LHCN-M2 (cell line): ENCODE measurements around the gene CNGA2. TPM values are rescaled to one million over a fixed set of nuclear protein-coding genes. Genes with fewer than 3 reads are reported as not detected.

Source experiments
- DNase-seq: peaks from one replicate; pipeline ENCODE4 v3.0.0-alpha.2; 2012; ENCODE audit warnings: low read depth
- total RNA-seq: library from RNA; depleted of rRNA; stranded (reverse); fragments of >200 nt; gene quantifications from 2 replicates; pipeline ENCODE4 v1.2.3, GENCODE V29; 2014

The CNGA2 gene
- total RNA-seq, 1 experiment from 2014 or later: not detected

DNA sequence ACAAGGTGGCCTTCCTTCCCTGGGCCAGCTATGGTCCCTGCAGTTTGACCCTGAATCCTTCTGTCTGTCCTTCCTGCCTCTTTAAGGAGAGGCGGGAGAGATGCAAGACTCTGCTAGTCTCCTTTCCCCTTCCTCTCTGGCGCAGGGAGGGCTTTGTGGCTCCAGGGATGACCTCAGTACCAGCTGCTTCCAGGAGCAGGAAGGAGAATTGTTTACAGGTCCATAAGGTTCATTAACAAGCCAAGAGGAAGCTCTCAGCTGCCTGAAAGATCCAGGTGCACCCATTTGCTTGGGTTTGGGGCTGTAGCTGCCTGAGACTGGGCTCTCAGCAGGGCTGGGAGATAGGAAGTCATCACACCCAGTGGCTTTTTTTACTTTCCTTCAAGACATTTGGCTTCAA is 22.8 kb upstream of the CNGA2 start:
- DNase-seq: no peak

GRCh38 chrX:151712253-151712652 is 22.3 kb upstream of the CNGA2 start:
- DNase-seq: no peak

GRCh38 chrX:151713849-151714248 is 20.7 kb upstream of the CNGA2 start:
- DNase-seq: no peak

GRCh38 chrX:151714362-151714761 is 20.2 kb upstream of the CNGA2 start:
- DNase-seq: no peak

- no peak for DNase-seq
Observed at GRCh38 chrX:151715752-151716151, 18.8 kb upstream of the CNGA2 start, which contains the start of gene FATE1. Gene FATE1 (plus strand): TSS chrX:151716035. CDS start chrX:151716120, 85 bp downstream.

DNA sequence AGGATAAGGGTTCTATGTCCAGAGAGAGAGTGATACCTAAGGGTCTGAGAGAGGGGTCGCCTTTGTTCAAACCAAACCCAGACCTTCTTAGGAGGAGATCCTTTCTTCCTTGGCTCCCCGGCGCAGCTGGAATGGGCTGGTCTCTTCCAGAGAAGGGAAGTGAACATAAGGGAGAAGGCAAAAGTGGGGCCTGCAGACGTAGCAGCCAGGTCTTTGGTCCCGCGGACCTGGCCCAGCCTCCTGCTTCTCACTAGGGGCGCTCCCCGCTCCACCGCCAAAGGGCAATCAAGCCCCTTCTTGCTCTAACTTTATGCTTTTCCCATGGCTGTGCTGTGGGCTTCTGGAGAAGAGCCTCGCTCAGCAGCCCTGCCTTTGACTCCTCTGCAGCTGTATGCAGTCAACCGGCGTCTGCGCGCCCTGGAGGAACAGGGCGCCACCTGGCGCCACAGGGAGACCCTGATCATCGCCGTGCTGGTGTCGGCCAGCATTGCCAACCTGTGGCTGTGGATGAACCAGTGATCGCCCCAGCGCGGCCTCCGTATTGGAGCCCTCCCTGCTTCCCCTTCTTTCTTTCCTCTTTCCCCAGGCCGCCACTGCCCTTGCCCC is 12.2 kb upstream of the CNGA2 start:
- no peak for DNase-seq

DNA sequence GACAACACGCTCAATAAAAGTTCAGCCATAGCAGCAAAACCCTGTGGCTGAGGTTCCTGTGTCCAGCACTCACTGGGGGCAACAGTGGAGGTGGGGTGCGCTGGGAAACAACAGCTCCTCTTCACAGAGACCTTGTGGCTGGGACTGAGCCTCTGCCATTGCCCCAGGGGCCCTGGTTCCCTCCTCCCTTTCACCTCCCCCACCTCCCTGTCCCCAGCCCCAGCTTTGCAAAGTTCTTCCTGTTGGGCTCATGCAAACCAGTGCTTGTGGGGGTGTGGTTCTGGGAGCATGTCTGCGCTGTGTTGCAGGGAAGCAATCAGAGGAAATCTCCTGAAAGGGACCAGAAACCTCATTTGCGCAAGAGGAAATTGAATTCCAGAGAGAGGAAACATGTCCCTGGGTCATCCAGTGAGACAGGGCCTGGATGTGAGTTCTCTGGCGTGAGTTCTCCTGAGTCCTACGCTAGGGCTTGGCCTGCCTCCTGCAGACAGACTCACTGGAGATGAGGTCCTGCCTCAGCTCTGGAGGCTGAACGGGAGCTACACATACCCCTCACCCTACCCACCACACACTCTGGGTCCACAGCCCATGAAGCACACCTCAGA is 11.3 kb upstream of the CNGA2 start:
- DNase-seq: no peak

- DNase-seq: no peak
Observed at GRCh38 chrX:151724563-151725337, 9.8 kb upstream of the CNGA2 start.

GRCh38 chrX:151725338-151725614 is 9.3 kb upstream of the CNGA2 start:
- no peak for DNase-seq

GRCh38 chrX:151726751-151727150 is 7.8 kb upstream of the CNGA2 start:
- no peak for DNase-seq

- no peak for DNase-seq
Observed at GRCh38 chrX:151727346-151727745, 7.2 kb upstream of the CNGA2 start.

GRCh38 chrX:151729056-151729725 is 5.4 kb upstream of the CNGA2 start:
- no peak for DNase-seq

GRCh38 chrX:151735219-151735618 is 673 bp downstream of the CNGA2 start:
- no peak for DNase-seq

DNA sequence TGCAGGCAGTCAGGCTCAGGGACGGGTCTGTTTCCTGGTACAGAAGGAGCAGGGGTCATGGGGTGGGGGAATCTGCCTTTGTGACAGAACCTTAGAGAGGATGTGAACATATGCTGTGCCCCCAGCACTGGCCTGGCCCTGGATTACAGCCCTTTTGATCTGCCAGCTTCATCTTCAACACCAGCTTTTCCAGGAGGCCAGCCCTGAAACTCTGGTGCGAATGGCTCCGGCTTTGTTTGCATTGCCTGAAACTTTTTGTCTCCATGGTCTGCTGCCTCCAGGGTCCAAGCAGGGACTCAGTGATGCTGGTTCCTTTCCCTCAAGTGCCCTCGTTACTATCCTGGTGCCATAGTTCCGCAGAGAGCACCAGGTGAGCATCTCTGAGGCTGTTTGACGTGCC is 2.1 kb downstream of the CNGA2 start:
- DNase-seq: no peak

DNA sequence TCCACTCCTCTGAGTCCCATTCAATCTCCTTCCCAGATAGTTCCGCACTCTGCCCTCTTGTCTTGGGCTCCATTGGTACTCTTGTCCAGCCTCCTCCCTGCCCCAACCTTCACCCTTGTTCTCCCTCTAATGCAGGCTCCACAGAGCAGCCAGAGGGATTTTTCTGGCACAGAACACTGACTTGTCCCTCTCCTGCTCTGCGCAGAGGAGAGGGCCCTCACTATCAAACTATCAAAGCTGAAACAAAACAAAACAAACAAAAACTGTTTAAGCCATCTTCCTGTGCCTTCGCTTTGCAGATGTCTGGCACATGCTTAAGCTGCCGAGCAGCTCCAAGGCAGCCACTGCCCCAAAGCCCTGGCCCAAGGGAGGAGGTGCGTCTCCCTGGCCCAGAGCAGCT is 2.9 kb downstream of the CNGA2 start:
- no peak for DNase-seq

DNA sequence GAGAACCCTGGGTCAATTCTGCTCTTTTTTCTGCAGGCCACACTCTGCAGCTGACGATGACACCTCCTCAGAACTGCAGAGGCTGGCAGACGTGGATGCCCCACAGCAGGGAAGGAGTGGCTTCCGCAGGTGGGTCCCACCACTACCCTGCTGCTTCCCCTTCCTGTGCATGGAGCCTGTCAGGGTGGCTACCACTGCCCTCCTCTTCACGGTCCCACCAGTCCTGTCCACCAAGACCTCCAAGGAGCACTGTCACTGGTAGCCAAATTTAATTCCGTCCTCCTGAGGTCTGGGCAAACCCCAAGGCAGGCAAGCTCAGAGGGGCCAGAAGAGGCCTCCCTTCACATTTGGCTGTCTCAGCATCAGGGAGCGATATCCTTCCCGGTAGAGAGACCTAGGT is 4.2 kb downstream of the CNGA2 start:
- no peak for DNase-seq

GRCh38 chrX:151741606-151742005 is 7.1 kb downstream of the CNGA2 start:
- no peak for DNase-seq

GRCh38 chrX:151742311-151742710 is 7.8 kb downstream of the CNGA2 start:
- DNase-seq: no peak

- DNase-seq: no peak
Observed at GRCh38 chrX:151743651-151744470, 9.3 kb downstream of the CNGA2 start.

GRCh38 chrX:151745651-151746050 is 11.1 kb downstream of the CNGA2 start:
- DNase-seq: no peak

DNA sequence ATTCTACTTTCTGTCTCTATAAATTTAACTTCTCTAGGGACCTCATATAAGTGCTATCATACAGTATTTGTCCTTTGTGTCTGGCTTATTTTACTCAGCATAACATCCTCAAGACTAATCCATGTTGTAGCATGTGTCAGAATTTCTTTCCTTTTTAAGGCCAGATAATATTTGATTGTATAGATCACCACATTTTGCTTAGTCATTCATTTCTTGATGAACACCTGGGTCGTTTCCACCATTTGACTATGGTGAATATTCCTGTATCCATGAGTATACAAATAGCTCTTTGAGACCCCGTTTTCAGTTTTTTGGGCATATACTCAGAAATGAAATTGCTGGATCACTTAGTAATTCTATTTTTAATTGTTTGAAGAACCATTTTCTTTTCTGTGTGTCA is 12.0 kb downstream of the CNGA2 start:
- no peak for DNase-seq

GRCh38 chrX:151750511-151750910 is 16.0 kb downstream of the CNGA2 start:
- DNase-seq: no peak
